GM12875 (cell line): ENCODE results near the gene FAM227A.

ENCODE experiments used
- H3K4me3 ChIP-seq: one replicate; pipeline ENCODE4 v1.5.1; 2011; ENCODE audit warnings: low read depth, low read length, control low read depth
- TF ChIP-seq, protein P1 (sequence below): IDR thresholded peaks from 2 replicates; pipeline ENCODE4 v1.5.1; 2011; ENCODE audit warnings: low read depth, mild to moderate bottlenecking, control low read depth, inconsistent platforms, low read length, moderate library complexity, borderline replicate concordance; ENCODE audit not compliant: insufficient read depth

Gene FAM227A

DNA sequence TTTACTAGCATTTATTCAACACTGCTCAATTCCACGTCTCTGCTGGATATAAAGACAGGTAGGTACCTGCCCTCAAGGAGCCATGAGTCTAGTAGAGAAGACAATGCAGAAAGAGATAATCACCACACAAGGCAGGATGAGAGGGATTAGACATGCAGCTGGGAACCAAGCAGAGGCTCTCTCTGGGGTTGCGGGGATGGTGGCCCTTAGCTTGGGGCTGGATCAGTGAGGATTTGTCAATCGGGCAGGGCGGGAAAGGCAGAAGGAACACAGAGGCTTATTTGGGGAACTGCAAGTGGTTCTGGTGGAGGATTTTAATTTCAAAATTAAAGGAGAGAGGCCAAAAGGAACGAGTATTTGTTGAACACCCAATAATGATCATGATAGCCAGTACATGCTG lies 77.7 kb downstream of the FAM227A start:
- TF ChIP-seq, protein P1, sequence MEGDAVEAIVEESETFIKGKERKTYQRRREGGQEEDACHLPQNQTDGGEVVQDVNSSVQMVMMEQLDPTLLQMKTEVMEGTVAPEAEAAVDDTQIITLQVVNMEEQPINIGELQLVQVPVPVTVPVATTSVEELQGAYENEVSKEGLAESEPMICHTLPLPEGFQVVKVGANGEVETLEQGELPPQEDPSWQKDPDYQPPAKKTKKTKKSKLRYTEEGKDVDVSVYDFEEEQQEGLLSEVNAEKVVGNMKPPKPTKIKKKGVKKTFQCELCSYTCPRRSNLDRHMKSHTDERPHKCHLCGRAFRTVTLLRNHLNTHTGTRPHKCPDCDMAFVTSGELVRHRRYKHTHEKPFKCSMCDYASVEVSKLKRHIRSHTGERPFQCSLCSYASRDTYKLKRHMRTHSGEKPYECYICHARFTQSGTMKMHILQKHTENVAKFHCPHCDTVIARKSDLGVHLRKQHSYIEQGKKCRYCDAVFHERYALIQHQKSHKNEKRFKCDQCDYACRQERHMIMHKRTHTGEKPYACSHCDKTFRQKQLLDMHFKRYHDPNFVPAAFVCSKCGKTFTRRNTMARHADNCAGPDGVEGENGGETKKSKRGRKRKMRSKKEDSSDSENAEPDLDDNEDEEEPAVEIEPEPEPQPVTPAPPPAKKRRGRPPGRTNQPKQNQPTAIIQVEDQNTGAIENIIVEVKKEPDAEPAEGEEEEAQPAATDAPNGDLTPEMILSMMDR: no peak
- H3K4me3 ChIP-seq: no peak overlapping the region

DNA sequence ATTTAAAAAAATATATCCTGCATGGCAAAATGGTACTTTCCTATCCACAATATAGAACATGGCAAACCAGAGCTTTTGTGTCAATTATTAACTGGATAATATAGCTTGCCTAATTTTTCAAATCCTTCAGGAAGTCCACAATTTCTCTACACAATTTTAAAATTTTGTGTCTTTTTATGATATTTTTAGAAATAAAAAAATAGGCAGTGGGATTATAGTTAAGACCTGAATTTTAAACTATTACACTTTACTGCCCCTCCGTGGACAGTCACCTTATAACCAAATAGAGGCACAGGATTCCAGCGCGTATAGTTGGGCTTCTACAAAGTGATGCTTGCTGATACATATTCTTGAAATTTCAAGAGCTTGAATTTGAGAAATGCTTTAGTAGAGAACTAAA lies 84.1 kb downstream of the FAM227A start:
- H3K4me3 ChIP-seq: no peak overlapping the region
- TF ChIP-seq, protein P1: peak; percentile 29; the same call in 1 of the 2 replicates

DNA sequence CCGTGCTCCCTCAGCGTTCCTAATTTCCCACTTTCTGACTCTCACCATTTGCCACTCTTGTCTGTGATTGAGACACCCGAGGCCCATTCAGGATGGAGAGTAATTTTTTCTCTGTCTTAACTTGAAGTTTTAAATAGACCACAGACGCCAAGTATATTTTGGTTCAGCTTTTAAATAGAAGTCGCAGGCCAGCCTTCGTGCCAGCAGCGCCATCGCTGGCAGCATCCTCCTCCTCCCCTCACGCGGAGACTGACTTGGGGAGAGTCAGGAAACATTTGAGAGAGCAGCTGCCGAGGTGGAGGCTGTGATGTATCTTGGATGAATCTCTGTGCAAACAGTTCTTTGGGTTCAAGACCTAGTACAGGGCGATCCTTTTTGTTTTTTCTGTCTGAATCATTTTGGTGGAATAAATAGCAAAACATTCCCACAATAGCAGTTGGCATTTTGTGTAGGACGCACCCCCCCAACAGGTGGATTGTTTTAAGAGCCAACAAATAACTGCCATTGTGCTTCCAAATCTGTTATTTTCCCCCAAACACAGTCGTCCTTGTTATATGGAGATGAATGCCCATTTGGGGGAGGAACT lies 85.3 kb downstream of the FAM227A start:
- peak overlapping the region; percentile 89 for H3K4me3 ChIP-seq
- TF ChIP-seq, protein P1: no peak

DNA sequence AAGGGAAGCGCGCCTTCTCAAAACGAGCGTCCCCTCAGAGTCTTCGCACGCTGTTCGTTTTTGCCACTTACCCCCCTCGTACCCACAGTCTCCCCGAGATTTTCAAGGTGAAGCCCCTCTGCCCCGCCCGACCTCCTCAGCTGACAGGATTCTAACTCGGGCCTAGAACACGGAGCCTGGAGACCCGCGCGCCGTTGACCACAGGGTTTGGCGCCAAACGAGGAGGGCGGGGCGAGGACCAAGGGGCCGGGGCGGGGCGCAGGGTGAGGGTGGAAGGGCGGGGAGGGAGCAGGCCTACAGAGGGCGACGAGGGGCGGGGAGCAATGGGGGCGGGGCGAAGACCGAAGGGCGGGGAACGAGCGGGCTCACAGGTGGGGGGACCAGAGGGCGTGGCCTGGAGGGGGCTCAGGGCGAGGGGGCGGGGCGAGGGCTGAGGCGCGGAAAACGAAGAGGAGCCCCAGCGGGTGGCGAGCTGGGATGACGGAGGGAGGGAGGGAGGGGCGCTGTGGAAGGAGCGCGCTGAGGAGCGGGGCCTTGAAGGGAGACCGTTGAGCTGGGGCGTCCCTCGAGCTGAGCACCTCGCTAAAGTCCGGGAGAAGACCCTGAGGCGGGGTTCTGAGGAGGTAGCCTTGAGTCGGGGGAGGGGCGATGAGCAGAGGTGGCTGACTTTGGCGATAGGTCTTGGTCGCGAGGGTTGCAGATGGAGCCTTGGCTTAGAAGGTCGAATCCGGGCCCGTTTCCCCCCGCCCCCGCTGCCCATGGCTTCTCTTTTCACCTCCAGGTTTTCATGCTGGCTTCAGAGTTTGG lies 86.0 kb downstream of the FAM227A start, which contains the start of gene DMC1:
Gene DMC1, minus strand, starts transcription at position 212 of the 807 bp plus-strand sequence. CDS start 1,927 bp downstream, outside the sequence.
- TF ChIP-seq, protein P1: no peak
- peak within 1 kb of the TSS; percentile 89 for H3K4me3 ChIP-seq

DNA sequence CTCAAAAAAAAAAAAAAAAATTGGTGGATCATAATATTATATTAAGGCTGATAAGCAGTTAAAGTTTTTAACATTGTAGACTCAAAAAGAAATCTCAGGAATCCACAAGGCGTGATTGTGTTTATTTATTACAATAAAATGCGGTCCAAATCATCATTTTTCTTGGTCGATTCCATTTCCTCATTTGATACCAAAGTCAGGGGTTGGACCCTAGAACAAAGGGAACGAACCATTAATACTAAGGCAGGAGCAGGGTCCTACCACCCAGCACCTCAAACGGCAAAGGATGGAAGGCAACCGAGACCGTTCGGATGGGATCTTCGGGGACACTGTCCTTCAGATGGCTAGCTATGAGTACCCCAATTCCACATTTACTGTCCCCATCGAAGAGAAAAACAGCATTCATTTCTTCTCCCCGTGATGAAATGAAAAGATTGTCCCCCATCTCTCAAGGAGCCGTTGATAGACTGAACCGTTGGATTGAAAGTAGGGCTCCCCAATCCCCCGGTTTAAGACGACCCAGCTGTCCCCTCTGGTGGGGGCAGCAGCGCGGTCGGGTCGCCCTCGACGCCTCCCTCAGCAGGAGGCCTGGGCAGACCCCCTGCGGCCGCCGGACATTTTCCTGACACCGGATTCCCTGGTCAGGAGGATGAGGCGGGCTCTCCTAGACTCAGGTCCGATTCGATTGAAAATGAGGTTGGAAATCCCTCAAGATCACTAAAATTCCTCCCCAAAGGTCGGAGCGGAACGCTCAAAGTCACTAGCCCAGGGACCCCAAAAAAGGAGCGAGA lies 86.8 kb downstream of the FAM227A start:
- H3K4me3 ChIP-seq: peak overlapping the region; percentile 71
- TF ChIP-seq, protein P1: no peak

DNA sequence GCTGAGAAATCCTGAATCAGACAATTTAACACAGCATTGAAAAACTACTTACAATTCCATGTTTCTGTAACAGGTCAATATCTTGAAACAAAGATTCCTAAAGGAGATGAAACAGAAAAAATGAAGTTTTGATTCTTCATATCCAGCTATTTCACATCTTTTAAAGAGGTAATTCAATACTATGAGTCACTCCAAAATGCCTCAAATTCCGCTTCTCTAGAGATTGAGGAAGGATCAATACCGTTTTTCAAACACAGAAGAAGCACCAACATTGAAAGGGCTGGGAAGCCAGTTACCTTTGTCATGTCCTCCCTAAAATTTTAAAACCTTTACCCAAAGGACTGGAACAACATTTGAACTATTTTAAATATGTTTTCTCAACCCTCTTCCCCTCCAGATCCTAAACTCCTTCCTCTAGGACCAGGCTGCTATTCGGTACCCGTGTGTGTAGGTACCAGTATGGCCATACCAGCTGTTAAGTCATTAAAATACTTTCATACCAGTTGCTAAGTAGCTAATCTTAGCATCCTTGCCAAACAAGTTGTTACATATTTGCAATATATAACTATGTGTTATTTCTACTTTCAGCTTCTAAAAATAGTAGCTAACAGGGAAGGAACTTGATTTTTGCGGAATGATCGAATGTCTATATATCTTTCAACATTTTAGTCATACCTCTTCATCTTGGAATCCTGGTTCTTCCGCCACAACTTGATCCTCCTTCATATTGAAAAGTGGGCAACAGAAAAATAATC lies 88.5 kb downstream of the FAM227A start:
- TF ChIP-seq, protein P1: no peak
- H3K4me3 ChIP-seq: no peak overlapping the region
